OCI-LY3 (cell line): Measurements from ENCODE around the gene GARRE1.

Experiments
- EZH2phosphoT487 ChIP-seq: fragments of 200-600 bp; shearing (Covaris generic); IDR thresholded peaks from 2 replicates; pipeline ENCODE4 v1.6.1; 2018; ENCODE audit warnings: antibody characterized with exemption, mixed run types, low read depth
- TF ChIP-seq, protein P1 (sequence below): fragments of 200-600, 300-600 bp; sonication (generic); IDR thresholded peaks from 2 replicates; pipeline ENCODE4 v1.5.1; 2014; ENCODE audit warnings: antibody characterized with exemption, low read length, low read depth

DNA sequence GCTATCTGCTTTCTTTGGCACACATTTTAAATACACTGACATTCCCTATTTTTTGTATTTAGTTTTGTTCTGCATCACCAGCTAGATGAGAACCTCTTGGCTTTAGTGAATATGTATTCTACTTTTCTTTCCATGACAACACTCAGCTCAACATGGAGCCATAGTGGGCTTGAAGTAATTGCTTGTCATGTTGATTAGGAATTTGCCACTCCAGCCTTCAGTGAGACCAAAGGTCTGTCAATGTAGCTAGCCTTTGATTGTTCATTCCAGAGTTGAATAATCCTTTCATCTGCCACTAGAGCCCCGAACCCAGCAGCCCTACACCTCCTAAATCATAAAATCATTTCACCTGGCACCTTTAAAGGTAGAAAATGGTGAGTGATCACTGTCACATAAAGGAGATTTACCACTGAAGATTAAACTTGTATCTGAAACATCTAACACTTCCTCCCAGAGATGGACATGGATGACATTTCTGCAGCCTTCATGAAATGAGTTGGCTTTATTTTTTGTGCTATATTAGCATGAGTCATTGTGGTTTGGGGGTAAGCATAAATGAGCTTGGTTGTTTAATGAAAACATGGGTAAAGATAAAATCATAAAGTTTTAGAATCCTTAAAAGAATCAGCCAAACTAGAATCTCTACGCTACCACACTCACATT, 29.2 kb upstream of the GARRE1 start:
- TF ChIP-seq, protein P1, sequence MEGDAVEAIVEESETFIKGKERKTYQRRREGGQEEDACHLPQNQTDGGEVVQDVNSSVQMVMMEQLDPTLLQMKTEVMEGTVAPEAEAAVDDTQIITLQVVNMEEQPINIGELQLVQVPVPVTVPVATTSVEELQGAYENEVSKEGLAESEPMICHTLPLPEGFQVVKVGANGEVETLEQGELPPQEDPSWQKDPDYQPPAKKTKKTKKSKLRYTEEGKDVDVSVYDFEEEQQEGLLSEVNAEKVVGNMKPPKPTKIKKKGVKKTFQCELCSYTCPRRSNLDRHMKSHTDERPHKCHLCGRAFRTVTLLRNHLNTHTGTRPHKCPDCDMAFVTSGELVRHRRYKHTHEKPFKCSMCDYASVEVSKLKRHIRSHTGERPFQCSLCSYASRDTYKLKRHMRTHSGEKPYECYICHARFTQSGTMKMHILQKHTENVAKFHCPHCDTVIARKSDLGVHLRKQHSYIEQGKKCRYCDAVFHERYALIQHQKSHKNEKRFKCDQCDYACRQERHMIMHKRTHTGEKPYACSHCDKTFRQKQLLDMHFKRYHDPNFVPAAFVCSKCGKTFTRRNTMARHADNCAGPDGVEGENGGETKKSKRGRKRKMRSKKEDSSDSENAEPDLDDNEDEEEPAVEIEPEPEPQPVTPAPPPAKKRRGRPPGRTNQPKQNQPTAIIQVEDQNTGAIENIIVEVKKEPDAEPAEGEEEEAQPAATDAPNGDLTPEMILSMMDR = no peak
- no peak for TF ChIP-seq EZH2phosphoT487
